HepG2 (cell line): ENCODE data around the gene NEURL4. TPM values are rescaled to one million over a fixed set of nuclear protein-coding genes. Genes with fewer than 3 reads are reported as not detected.

Experiments
- ARID4A ChIP-seq: sonication (generic); formaldehyde crosslinking; IDR thresholded peaks from 2 replicates; pipeline ENCODE4 v1.5.0; 2020; ENCODE audit warnings: mild to moderate bottlenecking, missing genetic modification reagents, borderline replicate concordance
- CHD2 ChIP-seq: IDR thresholded peaks from 2 replicates; pipeline ENCODE4 v1.6.1; 2011; ENCODE audit warnings: low read depth, low read length, improper control_type of control experiment
- DDIT3 ChIP-seq: sonication (generic); formaldehyde crosslinking; IDR thresholded peaks from 2 replicates; pipeline ENCODE4 v1.4.0; 2020; ENCODE audit warnings: mild to moderate bottlenecking, missing genetic modification reagents
- IKZF5 ChIP-seq: IDR thresholded peaks from 2 replicates; pipeline ENCODE4 v1.6.1; 2018; ENCODE audit warnings: missing genetic modification reagents, mild to moderate bottlenecking, missing compliant biosample characterization
- MBD4 ChIP-seq: IDR thresholded peaks from 2 replicates; pipeline ENCODE4 v1.6.1; 2012; ENCODE audit warnings: low read length, inconsistent platforms, borderline replicate concordance
- MYNN ChIP-seq: sonication (generic); formaldehyde crosslinking; IDR thresholded peaks from 2 replicates; pipeline ENCODE4 v1.4.0; 2020; ENCODE audit warnings: mild to moderate bottlenecking, low read depth, missing genetic modification reagents
- PLSCR1 ChIP-seq: sonication (generic); formaldehyde crosslinking; IDR thresholded peaks from 2 replicates; pipeline ENCODE4 v1.5.0; 2020; ENCODE audit warnings: missing genetic modification reagents, mild to moderate bottlenecking, borderline replicate concordance
- PPARG ChIP-seq: conservative IDR thresholded peaks from 2 replicates; pipeline ENCODE4 v1.6.1; 2016; ENCODE audit warnings: missing biosample characterization, missing genetic modification reagents
- YEATS4 ChIP-seq: sonication (generic); formaldehyde crosslinking; IDR thresholded peaks from 2 replicates; pipeline ENCODE4 v1.4.0; 2020; ENCODE audit warnings: missing genetic modification reagents, borderline replicate concordance
- ZBTB33 ChIP-seq: sonication (generic); formaldehyde crosslinking; IDR thresholded peaks from 2 replicates; pipeline ENCODE4 v1.4.0; 2020; ENCODE audit warnings: missing genetic modification reagents
- ZNF317 ChIP-seq: sonication (generic); formaldehyde crosslinking; IDR thresholded peaks from 2 replicates; pipeline ENCODE4 v1.5.0; 2020; ENCODE audit warnings: mild to moderate bottlenecking, missing genetic modification reagents
- ZNF329 ChIP-seq: sonication (generic); formaldehyde crosslinking; IDR thresholded peaks from 2 replicates; pipeline ENCODE4 v1.9.0; 2021; ENCODE audit warnings: low read depth, mild to moderate bottlenecking, missing genetic modification reagents
- ZNF343 ChIP-seq: sonication (generic); formaldehyde crosslinking; IDR thresholded peaks from 2 replicates; pipeline ENCODE4 v1.4.0; 2020; ENCODE audit warnings: mild to moderate bottlenecking, missing genetic modification reagents
- ZNF503 ChIP-seq: sonication (generic); formaldehyde crosslinking; IDR thresholded peaks from 2 replicates; pipeline ENCODE4 v1.4.0; 2020; ENCODE audit warnings: missing genetic modification reagents
- ZNF616 ChIP-seq: sonication (generic); formaldehyde crosslinking; IDR thresholded peaks from 2 replicates; pipeline ENCODE4 v1.5.0; 2020; ENCODE audit warnings: low read depth, mild to moderate bottlenecking, missing genetic modification reagents
- ZNF720 ChIP-seq: sonication (generic); formaldehyde crosslinking; IDR thresholded peaks from 2 replicates; pipeline ENCODE4 v1.4.0; 2020; ENCODE audit warnings: missing genetic modification reagents
- ZNF766 ChIP-seq: sonication (generic); formaldehyde crosslinking; IDR thresholded peaks from 2 replicates; pipeline ENCODE4 v1.5.0; 2020; ENCODE audit warnings: missing genetic modification reagents, borderline replicate concordance
- polyA plus RNA-seq, 8 experiments: library from polyadenylated mRNA; depleted of rRNA in 3 of 8; stranded (reverse) in 7 of 8; unstranded in 1 of 8; fragments of >200 nt; fragmentation: Illumina TruSeq in 4 of 8; extraction: Trizol in 4 of 8; gene quantifications; 2 replicates each; pipeline versions ENCODE4 v1.2.1 to v1.2.3, GENCODE V29; 2011 to 2016; ENCODE audit warnings: low read depth in 4 of 8, missing spikeins in 1 of 8, mixed read lengths in 1 of 8; ENCODE audit not compliant: insufficient read depth in 1 of 8
- total RNA-seq, 5 experiments: library from RNA; depleted of rRNA; stranded (reverse); fragments of >200 nt; fragmentation: Illumina TruSeq; extraction: Trizol; gene quantifications; 2 replicates each; pipeline ENCODE4 v1.2.3, GENCODE V29; 2016; ENCODE audit warnings: low read depth in 1 of 5

Gene NEURL4
- total and polyA plus RNA-seq, 2 of the 13 experiments (the other 11 are each of a cell fraction or from before 2014, with no cell fraction given) = 14.8 to 15.7 TPM

GRCh38 chr17:7280519-7281073, 48.5 kb downstream of the NEURL4 start (continued):
- TF ChIP-seq ZBTB33 (CRISPR knock-in tag) = peak; percentile 83
- peak; percentile 64; the same call in 1 of the 2 replicates for TF ChIP-seq PPARG (CRISPR knock-in tag)
- no peak for TF ChIP-seq IKZF5 (CRISPR knock-in tag)
- TF ChIP-seq ZNF766 = no peak
- no peak for TF ChIP-seq ZNF616 (CRISPR knock-in tag)
- no peak for TF ChIP-seq MYNN (CRISPR knock-in tag)
- TF ChIP-seq YEATS4 (CRISPR knock-in tag) = no peak; the same call in 1 of the 2 replicates
- TF ChIP-seq ZNF503 (CRISPR knock-in tag) = no peak
- no peak for TF ChIP-seq ZNF317 (CRISPR knock-in tag)
- no peak for TF ChIP-seq ZNF329 (CRISPR knock-in tag)
- no peak for TF ChIP-seq ZNF720 (CRISPR knock-in tag)
- 0 out of 2 replicates have a peak, but pooled peaks have one; percentile 32 for TF ChIP-seq ZNF343
- peak; percentile 57; the same call in 1 of the 2 replicates for TF ChIP-seq ARID4A (CRISPR knock-in tag)
- TF ChIP-seq MBD4 = no peak
- no peak for TF ChIP-seq PLSCR1 (CRISPR knock-in tag)
- no peak for TF ChIP-seq DDIT3 (CRISPR knock-in tag)
- TF ChIP-seq CHD2 = no peak
